GM18502 (cell line): ENCODE data around the gene SLC35D3.
"Not testable (repeated sequence)": the region's sequence is repeated elsewhere in the genome, so short reads cannot be mapped to it uniquely, and the experiment has no call there.

Experiments used
- ATAC-seq: cut with Tn5 transposase; IDR thresholded peaks from one replicate; pipeline ENCODE4 v1.9.1; 2021; ENCODE audit warnings: mild to moderate bottlenecking; ENCODE audit not compliant: unreplicated experiment, poor library complexity

The SLC35D3 gene

GRCh38 chr6:136921381-136921935 is 643 bp upstream of the SLC35D3 start:
- no peak for ATAC-seq

DNA sequence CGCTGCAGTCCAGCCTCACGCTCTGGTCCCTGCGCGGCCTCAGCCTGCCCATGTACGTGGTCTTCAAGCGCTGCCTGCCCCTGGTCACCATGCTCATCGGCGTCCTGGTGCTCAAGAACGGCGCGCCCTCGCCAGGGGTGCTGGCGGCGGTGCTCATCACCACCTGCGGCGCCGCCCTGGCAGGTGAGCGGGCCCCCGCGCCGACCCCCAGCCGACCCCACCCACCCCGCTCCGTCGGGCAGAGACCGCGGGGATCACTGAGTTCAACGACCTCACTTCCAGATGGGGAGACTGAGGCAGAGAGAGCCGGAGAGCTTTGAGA is 545 bp downstream of the SLC35D3 start:
- ATAC-seq, result no peak

DNA sequence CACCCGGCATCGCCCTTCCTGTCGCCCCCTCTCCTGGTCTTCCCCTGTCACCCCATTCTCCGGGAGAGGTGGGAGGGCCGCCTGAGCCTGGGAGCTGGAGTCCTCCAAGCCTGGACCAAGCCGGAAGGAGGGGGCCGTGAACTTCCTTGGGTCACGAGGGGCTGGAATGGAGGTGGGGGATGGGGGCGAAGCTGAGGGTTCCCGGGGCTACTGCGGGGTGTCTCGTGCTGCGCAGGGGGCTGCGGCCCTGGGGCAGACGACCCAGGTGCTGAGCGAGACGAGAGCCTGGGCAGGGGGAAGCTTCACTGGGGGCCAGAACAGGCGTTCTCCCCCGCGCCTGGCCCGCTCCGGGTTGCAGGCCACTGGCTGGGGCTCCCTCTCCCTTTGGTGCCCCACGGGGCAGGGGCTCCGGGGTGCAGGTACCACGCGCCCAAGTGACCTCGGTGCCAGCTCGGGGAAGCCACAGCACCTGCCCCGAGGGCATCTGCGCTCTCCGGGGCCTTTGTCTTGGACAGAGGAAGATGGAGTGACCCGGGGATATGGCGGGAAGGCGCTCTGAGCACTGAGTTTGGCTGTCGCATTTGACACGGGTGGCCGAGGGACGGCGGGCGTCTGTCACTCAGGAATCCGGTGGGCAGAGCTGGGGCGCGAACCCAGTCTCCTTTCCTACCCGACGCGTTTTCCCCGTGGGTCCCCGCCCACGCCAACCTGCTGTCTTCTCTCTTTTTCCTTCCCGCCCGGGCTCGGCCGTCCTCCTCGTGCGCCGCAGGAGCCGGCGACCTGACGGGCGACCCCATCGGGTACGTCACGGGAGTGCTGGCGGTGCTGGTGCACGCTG is 1.2 kb downstream of the SLC35D3 start:
- no peak for ATAC-seq

DNA sequence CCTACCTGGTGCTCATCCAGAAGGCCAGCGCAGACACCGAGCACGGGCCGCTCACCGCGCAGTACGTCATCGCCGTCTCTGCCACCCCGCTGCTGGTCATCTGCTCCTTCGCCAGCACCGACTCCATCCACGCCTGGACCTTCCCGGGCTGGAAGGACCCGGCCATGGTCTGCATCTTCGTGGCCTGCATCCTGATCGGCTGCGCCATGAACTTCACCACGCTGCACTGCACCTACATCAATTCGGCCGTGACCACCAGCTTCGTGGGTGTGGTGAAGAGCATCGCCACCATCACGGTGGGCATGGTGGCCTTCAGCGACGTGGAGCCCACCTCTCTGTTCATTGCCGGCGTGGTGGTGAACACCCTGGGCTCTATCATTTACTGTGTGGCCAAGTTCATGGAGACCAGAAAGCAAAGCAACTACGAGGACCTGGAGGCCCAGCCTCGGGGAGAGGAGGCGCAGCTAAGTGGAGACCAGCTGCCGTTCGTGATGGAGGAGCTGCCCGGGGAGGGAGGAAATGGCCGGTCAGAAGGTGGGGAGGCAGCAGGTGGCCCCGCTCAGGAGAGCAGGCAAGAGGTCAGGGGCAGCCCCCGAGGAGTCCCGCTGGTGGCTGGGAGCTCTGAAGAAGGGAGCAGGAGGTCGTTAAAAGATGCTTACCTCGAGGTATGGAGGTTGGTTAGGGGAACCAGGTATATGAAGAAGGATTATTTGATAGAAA is 2.0 kb downstream of the SLC35D3 start:
- no peak for ATAC-seq

DNA sequence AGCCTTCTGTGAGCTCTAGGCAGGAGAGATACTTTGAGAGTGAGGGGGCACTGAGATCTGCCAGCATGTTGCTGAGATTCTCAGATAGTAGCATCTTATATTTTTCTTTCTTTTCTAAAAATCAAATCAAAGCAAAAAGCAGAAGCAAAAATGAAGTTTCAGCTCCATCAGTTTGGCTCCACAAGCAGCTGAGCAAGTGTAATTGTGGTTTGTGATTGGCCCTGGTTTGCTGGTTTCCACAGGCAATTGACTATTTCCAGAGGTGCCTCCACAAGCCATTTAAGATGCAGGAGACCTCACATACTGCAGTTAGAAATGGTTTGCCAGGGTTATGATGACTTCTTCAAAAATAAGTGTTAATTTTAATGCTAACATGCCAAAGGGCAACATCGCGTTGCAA is 4.3 kb downstream of the SLC35D3 start:
- no peak for ATAC-seq

DNA sequence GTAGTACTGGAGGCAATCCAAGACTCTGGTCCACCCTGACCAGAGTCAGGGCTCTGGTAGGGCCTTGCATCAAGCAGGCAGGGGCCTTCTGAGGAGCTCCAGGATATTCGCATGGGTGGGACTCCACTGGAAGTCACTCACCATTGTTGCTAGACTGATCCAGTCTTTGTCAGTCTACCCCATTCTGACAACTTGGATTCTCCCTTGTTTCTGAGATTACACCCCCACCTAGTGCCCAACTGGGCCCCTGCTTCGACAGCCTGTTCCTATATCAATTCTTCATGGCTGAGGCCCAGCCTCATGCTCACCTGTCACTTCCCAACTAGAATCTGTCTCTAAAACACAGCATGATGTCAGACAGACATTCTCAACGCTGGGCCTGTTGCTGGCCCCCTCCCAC is 5.2 kb downstream of the SLC35D3 start:
- no peak for ATAC-seq

DNA sequence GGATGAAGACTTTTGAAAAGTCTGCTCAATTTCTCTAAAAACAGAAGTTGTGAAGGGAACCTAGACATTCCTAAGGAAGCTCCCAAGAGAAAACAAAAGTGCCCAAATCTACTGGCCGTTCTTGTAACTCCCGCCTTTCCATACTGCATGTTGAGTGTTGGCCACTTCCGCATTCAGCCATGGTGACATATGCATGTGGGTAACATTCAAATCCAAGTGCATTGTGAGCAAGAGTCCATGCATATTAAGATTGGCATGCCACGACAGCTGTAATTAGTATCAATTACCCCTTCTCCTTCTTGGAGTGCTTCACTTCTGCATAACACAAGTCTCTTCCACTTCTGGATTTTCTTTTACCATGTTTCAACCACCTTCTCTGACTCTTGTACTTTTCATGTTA is 8.4 kb downstream of the SLC35D3 start:
- no peak for ATAC-seq

GRCh38 chr6:136932599-136932998 is 10.5 kb downstream of the SLC35D3 start:
- ATAC-seq, result no peak

GRCh38 chr6:136945072-136945471 is 23.0 kb downstream of the SLC35D3 start:
- no peak for ATAC-seq

- no peak for ATAC-seq
Measured at GRCh38 chr6:136945711-136946121, 23.6 kb downstream of the SLC35D3 start.

GRCh38 chr6:136947037-136947436 is 24.9 kb downstream of the SLC35D3 start:
- no peak for ATAC-seq

GRCh38 chr6:136949957-136950356 is 27.9 kb downstream of the SLC35D3 start:
- not testable (repeated sequence) for ATAC-seq

DNA sequence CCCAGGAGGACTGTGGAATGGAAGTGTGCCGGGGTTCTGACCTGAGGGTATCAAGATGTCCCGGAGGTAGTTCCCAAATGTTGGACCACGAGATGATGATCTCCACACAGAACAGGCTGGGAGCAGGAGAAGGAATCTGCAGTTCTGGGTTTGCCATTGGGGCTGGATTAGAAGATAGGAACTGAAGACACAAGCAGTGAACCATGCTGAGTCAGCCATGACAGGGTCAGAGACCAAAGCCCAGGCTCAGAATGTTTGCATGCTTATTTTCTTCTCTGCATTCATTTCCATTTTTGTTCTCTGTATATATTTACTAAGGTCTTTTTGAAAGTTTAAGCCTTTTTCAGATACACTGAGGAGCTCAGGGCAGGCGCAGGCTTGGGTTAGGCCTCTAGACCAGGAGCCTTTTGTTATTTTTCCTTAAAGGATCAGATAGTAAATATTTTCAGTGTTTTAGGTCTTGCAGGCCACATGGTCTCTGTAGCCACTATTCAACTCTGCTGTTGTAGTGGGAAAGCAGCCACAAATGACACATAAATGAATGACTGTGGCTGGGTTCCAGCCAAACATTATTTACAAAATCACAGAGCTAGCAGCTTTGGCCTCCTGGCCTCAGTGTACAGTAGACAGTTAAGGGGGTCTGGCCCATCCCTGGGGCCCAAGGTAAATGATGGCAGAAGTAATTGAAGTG is 28.5 kb downstream of the SLC35D3 start:
- no peak for ATAC-seq

DNA sequence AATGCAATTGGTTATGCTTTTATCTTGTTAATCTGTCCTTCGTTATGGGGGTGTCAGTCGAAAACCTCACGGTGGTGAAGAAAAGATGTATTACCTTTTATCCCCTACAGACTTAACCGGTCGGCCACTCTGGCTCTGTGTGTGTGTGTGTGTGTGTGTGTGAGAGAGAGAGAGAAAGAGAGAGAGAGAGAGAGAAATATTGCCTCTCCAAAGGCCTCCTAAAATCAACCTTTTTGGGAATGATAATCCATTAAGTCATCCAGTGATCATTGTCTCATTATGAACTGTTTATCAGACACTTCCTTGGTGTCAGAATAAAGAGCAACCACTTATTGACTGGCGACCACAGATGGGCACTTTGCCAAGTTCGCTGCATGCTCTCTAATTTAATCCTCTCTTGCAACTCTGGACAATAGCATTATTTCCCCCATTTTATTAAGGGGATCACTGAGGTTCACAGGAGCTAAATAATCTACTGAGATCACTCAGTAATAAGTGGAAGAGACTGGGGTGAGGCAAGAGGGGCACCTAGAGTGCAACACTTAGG is 30.7 kb downstream of the SLC35D3 start:
- no peak for ATAC-seq

DNA sequence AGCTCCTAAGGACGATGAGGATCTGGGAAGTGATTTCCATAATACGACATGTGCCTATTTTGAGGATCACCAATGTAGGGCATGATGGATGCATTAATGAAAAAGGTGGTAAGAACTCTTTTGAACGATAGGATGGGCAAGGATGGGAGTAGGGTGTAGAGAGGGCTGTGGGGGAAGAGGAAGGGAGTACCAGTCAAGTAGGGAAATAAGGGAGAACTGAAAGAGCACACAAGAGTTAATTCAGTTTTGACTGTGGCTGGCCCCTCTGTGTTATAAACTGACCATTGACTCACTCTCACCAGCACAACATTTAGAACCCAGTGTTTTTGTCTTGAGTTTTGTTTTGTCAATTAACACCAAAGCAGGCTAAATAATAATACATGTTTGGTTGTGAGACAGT is 33.0 kb downstream of the SLC35D3 start:
- no peak for ATAC-seq

GRCh38 chr6:136956590-136957544 is 34.8 kb downstream of the SLC35D3 start:
- no peak for ATAC-seq

- ATAC-seq, result no peak
Measured at GRCh38 chr6:136958168-136958567, 36.1 kb downstream of the SLC35D3 start.

GRCh38 chr6:136959471-136959891 is 37.4 kb downstream of the SLC35D3 start:
- ATAC-seq, result no peak

- ATAC-seq, result not testable (repeated sequence)
Measured at GRCh38 chr6:136959935-136960334, 37.8 kb downstream of the SLC35D3 start.

DNA sequence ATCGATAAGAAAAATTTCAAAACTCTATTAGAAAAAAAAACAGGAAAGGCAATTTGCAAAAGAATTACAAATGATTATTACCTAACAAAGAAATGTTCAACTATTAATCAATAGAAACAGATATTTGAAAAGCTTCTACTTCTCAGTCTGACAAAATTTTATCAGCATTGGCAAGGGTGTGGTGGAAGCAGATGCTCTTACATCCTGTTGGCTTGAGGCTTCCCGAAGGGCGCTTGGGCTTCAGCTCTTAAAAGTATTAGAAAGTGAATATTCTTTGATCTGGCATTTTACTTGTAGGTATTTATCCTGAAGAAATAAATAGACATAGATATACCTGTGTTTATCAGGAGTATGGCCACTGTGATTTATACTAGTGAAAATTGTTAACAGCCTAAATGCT is 38.7 kb downstream of the SLC35D3 start:
- ATAC-seq, result no peak
